SU-DHL-6 (cell line): Measurements from ENCODE around the gene SMTN.
A peak's percentile ranks its signal among the peaks of the same experiment; 100 is the strongest.
"Not testable (repeated sequence)": the region's sequence is repeated elsewhere in the genome, so short reads cannot be mapped to it uniquely, and the experiment has no call there.

ENCODE experiments used
- H2AFZ ChIP-seq: fragments of 200-600 bp; sonication (generic); 2 replicates; pipeline ENCODE4 v1.6.1; 2014; ENCODE audit warnings: low read depth, mild to moderate bottlenecking, moderate library complexity, mixed read lengths, antibody characterized with exemption, low read length; ENCODE audit not compliant: severe bottlenecking
- H3F3A ChIP-seq: fragments of 200-600 bp; shearing (Covaris generic); 2 replicates; pipeline ENCODE4 v1.6.0; 2016; ENCODE audit warnings: antibody characterized with exemption, mild to moderate bottlenecking; ENCODE audit not compliant: insufficient read depth
- H3K27ac ChIP-seq: fragments of 200-600 bp; sonication (generic); 2 replicates; pipeline ENCODE4 v1.5.1; 2016; ENCODE audit warnings: low read depth, mild to moderate bottlenecking, low read length, moderate library complexity, mixed read lengths
- H3K27me3 ChIP-seq: fragments of 200-600 bp; sonication (generic), shearing (Covaris generic); 2 replicates; pipeline ENCODE4 v1.6.0; 2014; ENCODE audit warnings: mild to moderate bottlenecking, low read length
- H3K36me3 ChIP-seq: fragments of 200-600 bp; sonication (generic); 2 replicates; pipeline ENCODE4 v1.6.1; 2014; ENCODE audit warnings: mild to moderate bottlenecking, low read length, mixed read lengths
- H3K4me2 ChIP-seq: fragments of 300-600, 200-600 bp; shearing (Covaris generic), sonication (generic); 2 replicates; pipeline ENCODE4 v1.6.0; 2014; ENCODE audit warnings: low read length, low read depth, mild to moderate bottlenecking; ENCODE audit not compliant: poor library complexity, severe bottlenecking
- H3K4me3 ChIP-seq: fragments of 200-600 bp; sonication (generic); 2 replicates; pipeline ENCODE4 v1.5.1; 2014; ENCODE audit warnings: antibody characterized with exemption, low read length, mild to moderate bottlenecking, mixed read lengths; ENCODE audit not compliant: insufficient read depth, poor library complexity, severe bottlenecking
- H3K79me2 ChIP-seq: fragments of 200-600 bp; sonication (generic); 2 replicates; pipeline ENCODE4 v1.6.1; 2014; ENCODE audit warnings: mild to moderate bottlenecking, low read length, moderate library complexity; ENCODE audit not compliant: insufficient read depth
- H3K9ac ChIP-seq: fragments of 200-600 bp; sonication (generic); 2 replicates; pipeline ENCODE4 v1.7.0; 2014; ENCODE audit warnings: mild to moderate bottlenecking, low read length
- H3K9me2 ChIP-seq: fragments of 200-600 bp; sonication (generic); replicated peaks from 2 replicates; pipeline ENCODE4 v1.6.1; 2014; ENCODE audit warnings: low read length; ENCODE audit not compliant: insufficient read depth
- H3K9me3 ChIP-seq: fragments of 200-600 bp; sonication (generic); 2 replicates; pipeline ENCODE4 v1.6.1; 2014; ENCODE audit warnings: low read length, mixed read lengths; ENCODE audit not compliant: insufficient read depth
- H4K20me1 ChIP-seq: fragments of 200-600 bp; sonication (generic); 2 replicates; pipeline ENCODE4 v1.6.1; 2014; ENCODE audit warnings: low read depth, mild to moderate bottlenecking, antibody characterized with exemption, low read length, moderate library complexity, mixed read lengths
- EZH2phosphoT487 ChIP-seq: fragments of 200-600 bp; sonication (generic), shearing (Covaris generic); conservative IDR thresholded peaks from 2 replicates; pipeline ENCODE4 v1.6.1; 2018; ENCODE audit warnings: mild to moderate bottlenecking, antibody characterized with exemption, low read length, moderate library complexity, mixed read lengths
- TF ChIP-seq, protein P1 (sequence below): fragments of 200-600 bp; sonication (generic); IDR thresholded peaks from one replicate; pipeline ENCODE4 v1.5.1; 2017; ENCODE audit warnings: antibody characterized with exemption, mild to moderate bottlenecking, low read length, moderate library complexity; ENCODE audit not compliant: insufficient read depth, poor library complexity, severe bottlenecking

Gene SMTN

DNA sequence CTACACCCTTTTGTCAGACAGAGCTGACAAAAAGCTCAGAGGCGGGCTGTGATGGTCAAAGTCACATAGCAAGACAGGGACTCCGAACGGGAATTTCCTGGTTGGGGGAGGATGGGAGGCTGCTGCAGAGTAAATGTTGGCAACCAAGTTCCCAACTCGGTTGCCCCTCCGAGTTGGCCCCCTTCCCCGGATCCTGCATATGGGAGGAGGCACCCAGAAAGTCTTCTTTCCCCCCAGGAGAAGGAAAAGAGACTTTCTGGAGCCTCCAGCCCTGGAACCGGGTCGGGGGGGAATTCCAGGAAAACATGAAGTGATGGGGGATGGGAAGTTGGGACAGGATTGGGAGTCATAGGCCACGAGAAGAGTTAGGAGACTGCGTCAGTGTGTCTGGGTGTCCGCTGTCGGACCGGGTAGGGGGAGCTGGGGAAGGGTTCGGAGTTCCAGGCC lies 25.6 kb downstream of the SMTN start:
- H3K4me2 ChIP-seq: peak overlapping the region; percentile 78
- no peak overlapping the region for H2AFZ ChIP-seq
- no peak overlapping the region for H3K27ac ChIP-seq

DNA sequence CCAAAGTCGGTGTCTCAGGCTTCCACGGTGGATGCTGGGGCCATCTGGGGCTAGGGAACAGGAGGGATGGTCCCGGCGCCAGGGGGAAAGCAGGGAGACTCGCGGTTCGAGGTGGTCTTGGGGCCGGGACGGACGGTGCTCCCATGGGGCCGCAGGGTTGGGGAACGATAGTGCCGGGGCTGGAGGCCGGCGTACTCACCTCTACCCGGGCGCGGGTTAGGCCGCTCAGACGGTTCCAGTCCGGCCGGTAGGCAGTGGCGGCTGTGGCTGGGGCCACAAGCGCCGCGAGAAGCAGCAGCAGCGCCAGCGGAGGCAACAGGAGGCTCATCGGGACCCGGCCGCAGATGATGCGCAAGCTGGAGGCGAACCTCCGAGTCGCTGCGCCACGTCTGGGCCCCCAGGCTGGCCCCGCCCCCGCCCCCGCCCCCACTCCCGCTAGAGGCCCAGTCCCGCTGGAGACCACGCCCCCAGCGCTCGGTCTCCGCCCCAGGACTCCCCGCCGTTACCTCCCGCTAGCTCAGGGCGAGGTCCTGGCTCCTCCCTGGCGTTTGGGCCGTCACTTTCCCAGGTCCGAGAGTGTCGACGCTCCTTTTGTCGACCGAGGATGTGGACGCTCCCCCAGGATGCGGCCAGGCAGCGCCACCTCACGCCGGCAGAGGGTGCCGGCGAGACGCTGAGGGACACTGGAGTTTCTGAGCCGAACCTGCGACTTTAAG lies 26.2 kb downstream of the SMTN start, which contains the start of gene SELENOM:
Gene SELENOM (minus strand): TSS at position 391 of the 716 bp plus-strand sequence. CDS start 63 bp downstream, at position 328.
- H2AFZ ChIP-seq: peak within 1 kb of the TSS; percentile 78
- no peaks in the 10 kb centered on the region for H3K79me2 ChIP-seq
- no peaks in the 10 kb centered on the region for H3K27me3 ChIP-seq
- H3K27ac ChIP-seq: no peak within 1 kb of the TSS
- H3K9ac ChIP-seq: peak within 1 kb of the TSS; percentile 51
- no peaks in the 10 kb centered on the region for H4K20me1 ChIP-seq
- no peaks in the 10 kb centered on the region for H3F3A ChIP-seq
- no peaks in the 10 kb centered on the region for H3K36me3 ChIP-seq
- no peaks in the 10 kb centered on the region for H3K9me3 ChIP-seq
- TF ChIP-seq, protein P1, sequence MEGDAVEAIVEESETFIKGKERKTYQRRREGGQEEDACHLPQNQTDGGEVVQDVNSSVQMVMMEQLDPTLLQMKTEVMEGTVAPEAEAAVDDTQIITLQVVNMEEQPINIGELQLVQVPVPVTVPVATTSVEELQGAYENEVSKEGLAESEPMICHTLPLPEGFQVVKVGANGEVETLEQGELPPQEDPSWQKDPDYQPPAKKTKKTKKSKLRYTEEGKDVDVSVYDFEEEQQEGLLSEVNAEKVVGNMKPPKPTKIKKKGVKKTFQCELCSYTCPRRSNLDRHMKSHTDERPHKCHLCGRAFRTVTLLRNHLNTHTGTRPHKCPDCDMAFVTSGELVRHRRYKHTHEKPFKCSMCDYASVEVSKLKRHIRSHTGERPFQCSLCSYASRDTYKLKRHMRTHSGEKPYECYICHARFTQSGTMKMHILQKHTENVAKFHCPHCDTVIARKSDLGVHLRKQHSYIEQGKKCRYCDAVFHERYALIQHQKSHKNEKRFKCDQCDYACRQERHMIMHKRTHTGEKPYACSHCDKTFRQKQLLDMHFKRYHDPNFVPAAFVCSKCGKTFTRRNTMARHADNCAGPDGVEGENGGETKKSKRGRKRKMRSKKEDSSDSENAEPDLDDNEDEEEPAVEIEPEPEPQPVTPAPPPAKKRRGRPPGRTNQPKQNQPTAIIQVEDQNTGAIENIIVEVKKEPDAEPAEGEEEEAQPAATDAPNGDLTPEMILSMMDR: peak; percentile 91
- no peak for TF ChIP-seq EZH2phosphoT487
- H3K4me3 ChIP-seq: peak within 1 kb of the TSS; percentile 63
- no peaks in the 10 kb centered on the region for H3K9me2 ChIP-seq
- peak within 1 kb of the TSS; percentile 78 for H3K4me2 ChIP-seq

More for the DNA sequence above, 25.6 kb downstream of the SMTN start:
- Histone ChIP-seq H3K27me3 (no peaks in the 10 kb centered on the region), H4K20me1 (no peaks in the 10 kb centered on the region), H3K9ac (no peak overlapping the region), H3F3A (no peaks in the 10 kb centered on the region), H3K4me3 (no peak overlapping the region), H3K36me3 (no peaks in the 10 kb centered on the region), H3K9me2 (no peaks in the 10 kb centered on the region), H3K9me3 (no peaks in the 10 kb centered on the region), H3K79me2 (no peaks in the 10 kb centered on the region)
- no peak for TF ChIP-seq EZH2phosphoT487

DNA sequence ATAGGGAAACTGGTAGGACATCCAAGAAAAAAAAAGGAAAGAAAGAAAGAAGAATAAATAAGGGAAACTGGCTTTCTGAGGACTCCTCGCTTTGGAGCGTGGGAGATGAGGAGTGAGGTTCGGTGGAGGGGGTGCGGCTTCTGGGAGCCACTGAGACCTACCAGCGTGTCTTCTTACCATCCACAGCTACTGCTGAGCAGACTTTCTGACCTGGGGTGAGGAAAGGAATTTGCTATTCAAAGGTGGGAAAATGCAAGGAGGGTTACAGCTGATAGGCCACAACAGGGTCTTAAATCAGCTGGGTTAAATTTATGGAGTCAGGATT lies 26.7 kb downstream of the SMTN start:
- no peaks in the 10 kb centered on the region for H3K79me2 ChIP-seq
- H3K27me3 ChIP-seq: no peaks in the 10 kb centered on the region
- H3K4me3 ChIP-seq: peak overlapping the region; percentile 63
- H3K4me2 ChIP-seq: peak overlapping the region; percentile 78
- peak overlapping the region; percentile 51 for H3K9ac ChIP-seq
- H3K9me3 ChIP-seq: no peaks in the 10 kb centered on the region
- H3K36me3 ChIP-seq: no peaks in the 10 kb centered on the region
- H3F3A ChIP-seq: no peaks in the 10 kb centered on the region
- TF ChIP-seq, protein P1: no peak
- TF ChIP-seq EZH2phosphoT487: no peak
- peak overlapping the region; percentile 78 for H2AFZ ChIP-seq
- H3K27ac ChIP-seq: no peak overlapping the region
- H3K9me2 ChIP-seq: no peaks in the 10 kb centered on the region
- H4K20me1 ChIP-seq: no peaks in the 10 kb centered on the region

DNA sequence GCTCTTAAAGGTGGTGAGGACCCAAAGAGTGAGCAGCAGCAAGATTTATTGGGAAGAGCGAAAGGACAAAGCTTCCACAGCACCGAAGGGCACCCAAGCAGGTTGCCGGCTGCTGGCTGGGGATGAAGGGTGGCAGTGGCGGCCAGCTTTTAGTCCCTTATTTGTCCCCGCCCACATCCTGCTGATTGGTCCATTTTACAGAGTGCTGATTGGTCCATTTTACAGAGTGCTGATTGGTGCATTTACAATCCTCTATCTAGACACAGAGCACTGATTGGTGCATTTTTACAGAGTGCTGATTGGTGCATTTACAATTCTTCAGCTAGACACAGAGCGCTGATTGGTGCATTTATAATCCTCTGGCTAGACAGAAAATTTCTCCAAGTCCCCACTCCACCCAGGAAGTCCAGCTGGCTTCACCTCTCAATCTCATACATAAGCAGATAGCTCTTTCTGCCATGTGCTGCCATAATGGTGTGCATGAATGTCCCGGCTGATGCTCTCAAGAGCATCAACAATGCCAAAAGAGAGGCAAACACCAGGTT lies 31.5 kb downstream of the SMTN start:
- H3K27me3 ChIP-seq, H3K4me2 ChIP-seq, H3F3A ChIP-seq, H3K79me2 ChIP-seq, H3K36me3 ChIP-seq, H3K27ac ChIP-seq, H3K9me2 ChIP-seq, H2AFZ ChIP-seq, H3K9ac ChIP-seq, H4K20me1 ChIP-seq, H3K4me3 ChIP-seq, H3K9me3 ChIP-seq: not testable (repeated sequence)
